ENCODE results near the gene ZNF680.
"Not testable (repeated sequence)": the region's sequence is repeated elsewhere in the genome, so short reads cannot be mapped to it uniquely, and the experiment has no call there.

The ZNF680 gene

GRCh38 chr7:64557601-64558322, 5.1 kb downstream of the ZNF680 start:
- no peak for DNase-seq (ENCODE audit: low spot score)

DNA sequence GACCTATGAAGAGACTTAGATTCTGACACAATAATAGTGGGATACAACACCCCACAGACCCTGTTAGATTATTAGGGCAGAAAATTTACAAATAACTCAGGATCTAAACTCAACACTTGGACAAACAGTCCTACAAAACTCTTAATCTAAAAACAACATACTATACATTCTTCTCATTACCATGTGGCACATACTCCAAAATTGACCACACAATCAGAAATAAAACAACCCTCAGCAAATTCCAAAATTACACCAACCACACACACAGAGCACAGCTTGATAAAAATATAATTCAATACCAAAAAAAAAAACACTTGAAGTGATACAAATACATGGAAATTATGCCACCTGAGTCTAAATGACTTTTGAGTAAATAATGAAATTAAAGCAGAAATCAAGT, 7.8 kb downstream of the ZNF680 start:
- no peak for DNase-seq (ENCODE audit: low spot score)

DNA sequence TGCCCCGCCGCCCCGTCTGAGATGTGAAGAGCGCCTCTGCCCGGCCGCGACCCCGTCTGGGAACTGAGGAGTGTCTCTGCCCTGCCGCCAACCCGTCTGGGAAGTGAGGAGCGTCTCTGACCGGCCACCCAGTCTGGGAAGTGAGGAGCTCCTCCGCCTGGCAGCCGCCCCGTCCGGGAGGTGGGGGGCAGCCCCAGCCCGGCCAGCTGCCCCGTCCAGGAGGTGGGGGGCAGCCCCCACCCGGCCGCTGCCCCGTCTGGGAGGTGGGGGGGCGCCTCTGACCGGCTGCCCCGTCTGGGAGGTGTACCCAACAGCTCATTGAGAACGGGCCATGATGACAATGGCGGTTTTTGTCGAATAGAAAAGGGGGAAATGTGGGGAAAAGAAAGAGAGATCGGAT, 8.7 kb downstream of the ZNF680 start:
- not testable (repeated sequence) for DNase-seq (ENCODE audit: low spot score)

- no peak for DNase-seq (ENCODE audit: low spot score)
Measured at GRCh38 chr7:64551375-64552142, 11.3 kb downstream of the ZNF680 start.

GRCh38 chr7:64544010-64544409, 18.9 kb downstream of the ZNF680 start:
- no peak for DNase-seq (ENCODE audit: low spot score)

DNA sequence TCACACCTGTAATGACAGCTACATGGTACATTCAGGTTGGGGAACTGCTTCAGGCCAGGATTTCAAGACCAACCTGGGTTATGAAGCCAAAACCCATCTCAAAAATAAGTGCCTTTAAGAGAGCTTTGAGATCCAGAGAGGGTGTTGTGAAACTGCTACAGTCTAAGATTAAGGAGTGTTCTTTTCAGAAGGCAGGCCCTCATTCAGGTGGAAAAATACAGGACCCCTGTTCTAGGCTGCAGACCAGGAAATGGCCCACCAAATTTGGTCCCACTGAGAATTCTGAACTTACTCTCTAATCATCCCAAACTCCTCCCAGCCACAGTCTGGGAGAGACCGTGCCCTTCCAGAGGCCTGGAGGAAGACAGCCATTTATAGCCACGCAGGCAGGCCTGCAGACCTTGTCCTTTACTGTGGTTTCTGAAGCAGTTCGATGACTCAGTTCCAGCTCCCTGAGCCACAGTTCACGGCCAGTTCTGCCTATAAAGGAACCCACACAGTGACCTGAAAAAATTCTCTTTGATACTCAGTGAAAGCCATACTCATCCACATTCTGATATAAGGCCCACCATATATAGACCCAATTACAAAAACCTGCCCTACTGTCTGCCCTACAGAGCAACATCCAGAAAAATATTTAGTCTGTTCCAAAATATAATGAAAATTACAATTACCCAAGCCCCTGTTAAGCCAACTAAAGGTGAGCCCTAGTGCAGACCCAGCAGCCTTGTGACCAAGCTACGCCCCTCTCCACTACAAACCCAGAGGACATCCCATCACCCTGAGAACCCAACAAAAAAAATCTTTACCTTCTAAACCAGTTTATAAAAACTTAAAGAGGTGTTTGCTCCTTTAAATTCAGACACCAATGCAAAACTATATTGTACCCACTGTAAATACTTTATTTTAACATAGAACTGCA, 21.2 kb downstream of the ZNF680 start:
- DNase-seq (ENCODE audit: low spot score), result no peak

GRCh38 chr7:64533756-64534155, 29.1 kb downstream of the ZNF680 start:
- no peak for DNase-seq (ENCODE audit: low spot score)

GRCh38 chr7:64528770-64529169, 34.1 kb downstream of the ZNF680 start:
- DNase-seq (ENCODE audit: low spot score), result no peak

- DNase-seq (ENCODE audit: low spot score), result no peak
Measured at GRCh38 chr7:64521409-64521984, 41.4 kb downstream of the ZNF680 start.

DNA sequence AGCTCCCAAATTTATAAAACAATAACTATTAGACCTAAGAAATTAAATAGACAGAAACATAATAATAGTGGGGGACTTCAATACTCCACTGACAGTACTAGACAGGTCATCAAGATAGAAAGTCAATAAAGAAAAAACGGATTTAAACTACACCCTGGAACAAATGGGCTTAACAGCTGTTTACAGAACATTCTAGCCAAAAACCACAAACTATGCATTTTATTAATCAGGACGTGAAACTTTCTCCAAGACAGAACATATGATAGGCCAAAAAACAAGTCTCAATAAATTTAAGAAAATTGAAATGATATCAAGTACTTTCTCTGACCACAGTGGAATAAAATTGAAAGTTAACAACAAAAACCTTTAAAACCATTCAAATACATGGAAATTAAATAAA, 46.4 kb downstream of the ZNF680 start:
- no peak for DNase-seq (ENCODE audit: low spot score)

GRCh38 chr7:64515781-64516180, 47.1 kb downstream of the ZNF680 start:
- no peak for DNase-seq (ENCODE audit: low spot score)

DNA sequence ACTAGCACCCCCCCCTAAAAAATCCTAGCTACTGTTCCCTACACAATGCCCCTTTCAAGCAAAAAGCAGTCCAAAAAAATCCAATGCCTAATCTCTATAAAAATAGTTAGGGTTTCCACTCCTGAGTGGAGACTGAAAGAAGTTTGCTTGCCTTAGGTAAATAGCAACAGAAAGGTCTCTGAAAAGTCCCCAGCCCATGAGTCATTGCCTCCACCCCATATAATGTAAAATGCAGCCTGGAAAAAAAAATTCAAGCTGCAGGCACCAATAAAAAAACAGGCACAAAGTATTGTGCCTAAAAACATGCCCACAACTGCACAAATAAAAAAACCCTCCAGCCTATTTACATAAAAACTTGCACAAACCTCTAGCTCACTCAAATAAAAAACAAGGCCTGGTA, 47.5 kb downstream of the ZNF680 start:
- no peak for DNase-seq (ENCODE audit: low spot score)

DNA sequence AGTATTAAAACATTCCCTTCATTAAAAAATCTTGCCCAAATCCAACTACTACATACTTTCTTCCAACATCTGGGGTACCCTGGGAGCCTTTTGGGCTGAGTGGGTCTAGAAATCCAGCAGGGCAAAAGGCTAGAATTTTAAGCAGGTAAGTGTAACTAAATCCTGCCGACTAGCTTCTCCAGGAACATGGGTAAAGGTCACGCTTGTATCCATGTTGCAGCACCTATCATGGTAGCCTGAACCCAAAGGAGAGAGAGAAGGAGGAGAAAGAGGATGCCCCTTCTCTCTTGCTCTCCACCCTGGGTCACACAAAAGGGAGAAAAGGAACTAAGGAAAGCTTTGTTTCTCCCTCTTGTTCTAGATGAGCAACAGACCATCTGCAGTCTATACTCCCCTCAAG, 53.3 kb downstream of the ZNF680 start:
- DNase-seq (ENCODE audit: low spot score), result no peak

DNA sequence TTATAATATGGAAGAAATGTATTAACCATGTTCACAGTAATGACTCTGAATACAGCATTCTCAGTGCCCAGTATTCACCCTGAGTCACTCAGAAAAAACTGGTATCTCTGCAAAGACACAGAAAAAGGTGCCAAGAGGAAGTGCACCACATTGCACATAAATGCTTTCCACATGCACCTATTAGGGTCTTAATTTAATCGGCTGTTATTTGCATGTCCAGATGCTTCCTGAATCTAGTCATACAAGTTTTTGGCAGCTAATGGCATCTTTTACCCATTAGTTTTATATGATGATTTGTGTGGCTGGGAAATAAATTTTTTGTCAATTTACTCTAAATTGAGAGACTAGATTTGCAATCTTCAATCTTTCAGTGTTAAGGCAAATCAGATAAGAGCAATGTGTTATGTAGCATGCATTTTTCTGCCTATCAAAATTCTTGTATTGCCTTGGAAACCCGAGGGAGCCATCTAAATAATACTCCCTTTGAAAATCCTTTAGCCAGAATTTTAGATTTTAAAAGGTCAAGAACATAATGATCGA, 58.2 kb downstream of the ZNF680 start:
- DNase-seq (ENCODE audit: low spot score), result no peak

DNA sequence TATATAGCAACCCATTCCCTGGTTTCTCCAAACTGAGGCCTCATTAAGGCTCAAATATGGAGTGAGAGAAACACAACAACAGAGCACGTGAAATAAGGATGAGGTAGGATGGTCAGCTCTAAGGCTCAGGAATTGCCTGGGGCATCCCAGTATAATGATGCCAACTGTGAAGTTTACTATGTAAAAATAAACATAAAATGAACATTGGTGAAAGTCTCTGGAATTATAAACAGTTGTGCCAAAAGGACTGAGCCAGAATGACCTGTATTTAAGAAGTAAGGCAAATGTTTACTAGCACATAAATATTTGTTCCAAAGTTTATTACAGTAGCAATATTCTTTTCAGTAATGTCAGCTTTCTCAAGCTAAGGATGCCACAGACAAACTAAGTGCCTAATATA, 64.6 kb downstream of the ZNF680 start:
- DNase-seq (ENCODE audit: low spot score), result no peak

- no peak for DNase-seq (ENCODE audit: low spot score)
Measured at GRCh38 chr7:64494912-64495461, 67.9 kb downstream of the ZNF680 start.

- no peak for DNase-seq (ENCODE audit: low spot score)
Measured at GRCh38 chr7:64485623-64486022, 77.2 kb downstream of the ZNF680 start.

Data from CD4-positive, alpha-beta T cell treated with Interleukin-6 at 100 ng/mL for 8 hours (primary cell).